KBM-7 (cell line): ENCODE measurements around the gene RIPOR3.
A peak's percentile ranks its signal among the peaks of the same experiment; 100 is the strongest.
"Not testable (repeated sequence)": the region's sequence is repeated elsewhere in the genome, so short reads cannot be mapped to it uniquely, and the experiment has no call there.

ENCODE experiments used
- DNase-seq: peaks from one replicate; pipeline ENCODE4 v3.0.0-alpha.2; 2015
- in situ Hi-C: fragments of 300-500 bp; cut with MboI; formaldehyde crosslinking; loops from 2 replicates; pipeline ENCODE4 v1.14.3; 2020; ENCODE audit warnings: low sequenced_read_pairs, low pct_unique_long_range_greater_than_20kb, mixed read lengths

The RIPOR3 gene

DNA sequence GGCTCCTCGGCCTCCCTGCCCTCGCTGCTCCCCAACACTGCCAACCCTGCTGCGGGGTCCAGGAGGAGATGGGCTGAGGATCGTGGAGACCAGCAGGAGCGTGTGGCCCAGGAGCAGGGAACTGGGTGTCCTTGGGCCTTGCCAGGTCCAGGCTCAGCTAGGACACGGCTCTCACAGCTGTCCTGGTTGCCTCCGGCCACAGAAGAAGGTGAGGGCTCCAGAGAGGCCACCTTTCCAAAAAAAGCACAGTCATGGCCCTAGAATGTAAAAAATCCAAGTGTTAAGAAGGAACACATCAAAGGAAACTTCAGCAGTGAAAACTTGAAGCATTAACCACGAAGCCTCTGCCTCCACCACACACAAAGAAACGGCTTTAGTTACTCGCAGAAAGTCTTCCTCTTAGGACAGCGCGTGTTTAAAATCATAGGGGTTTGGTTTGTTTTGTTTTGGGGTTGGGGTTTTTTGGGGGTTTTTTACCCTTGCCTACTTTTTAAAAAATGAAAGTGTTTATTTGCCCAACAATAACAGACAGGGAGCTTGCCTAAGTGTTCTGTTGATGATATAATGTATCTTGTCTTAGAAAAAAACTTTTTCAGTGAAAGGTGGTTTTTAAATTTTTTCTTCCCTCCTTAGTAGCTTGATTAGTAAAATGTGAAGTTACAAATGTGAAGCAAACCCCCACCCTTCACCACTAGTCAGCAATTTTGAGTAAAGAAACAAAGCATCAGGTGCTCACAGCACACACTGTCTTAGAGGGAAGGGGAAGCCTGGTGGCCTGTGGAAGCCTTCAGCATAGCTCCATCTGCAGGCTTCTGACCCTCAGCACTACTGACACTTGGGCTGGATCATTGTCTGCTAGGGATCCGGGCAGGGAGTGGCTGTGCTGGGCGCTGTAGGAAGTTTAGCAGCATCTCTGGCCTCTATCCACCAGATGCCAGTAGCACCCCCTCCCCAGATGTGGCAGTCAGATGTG lies 121.2 kb downstream of the RIPOR3 start:
- DNase-seq, result peak; percentile 64

DNA sequence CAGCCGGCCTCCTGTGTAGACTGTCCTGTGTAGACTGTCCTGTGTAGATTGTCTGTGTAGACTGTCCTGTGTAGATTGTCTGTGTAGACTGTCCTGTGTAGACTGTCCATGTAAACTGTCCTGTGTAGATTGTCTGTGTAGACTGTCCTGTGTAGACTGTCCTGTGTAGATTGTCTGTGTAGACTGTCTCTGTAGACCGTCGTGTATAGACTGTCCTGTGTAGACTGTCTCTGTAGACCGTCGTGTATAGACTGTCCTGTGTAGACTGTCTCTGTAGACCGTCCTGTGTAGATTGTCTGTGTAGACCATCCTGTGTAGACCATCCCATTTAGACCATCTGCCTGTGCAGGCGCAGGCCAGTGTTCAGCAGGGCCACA lies 121.9 kb downstream of the RIPOR3 start:
- in situ Hi-C loops, DNase-seq: not testable (repeated sequence)

More for the DNA sequence above, 121.2 kb downstream of the RIPOR3 start:
- in situ Hi-C loops, result loop anchor here (10.0 kb wide), 2 partner anchors 95 to 385 kb away; no protein-coding TSS in a partner anchor

DNA sequence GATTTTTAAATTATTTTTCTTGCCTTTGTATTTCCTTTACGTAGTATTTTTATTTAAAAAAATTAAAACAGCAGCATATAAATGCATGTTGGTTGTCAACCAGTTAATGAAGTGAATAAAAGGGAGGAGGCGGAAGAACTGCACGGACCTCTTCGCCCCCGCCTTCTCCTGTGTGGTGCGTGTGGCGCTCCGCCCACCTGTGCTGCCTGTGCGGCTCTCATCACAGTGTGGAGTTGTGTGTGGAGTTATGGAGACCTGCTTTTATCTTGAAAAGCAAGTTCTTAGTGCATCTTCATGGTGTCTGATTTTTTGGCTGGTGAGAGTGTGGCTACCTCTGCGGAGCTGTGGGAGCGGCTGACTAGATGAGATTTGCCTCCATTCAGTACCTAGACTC lies 122.8 kb downstream of the RIPOR3 start:
- in situ Hi-C loops, result no loop called here
- DNase-seq, result no peak

DNA sequence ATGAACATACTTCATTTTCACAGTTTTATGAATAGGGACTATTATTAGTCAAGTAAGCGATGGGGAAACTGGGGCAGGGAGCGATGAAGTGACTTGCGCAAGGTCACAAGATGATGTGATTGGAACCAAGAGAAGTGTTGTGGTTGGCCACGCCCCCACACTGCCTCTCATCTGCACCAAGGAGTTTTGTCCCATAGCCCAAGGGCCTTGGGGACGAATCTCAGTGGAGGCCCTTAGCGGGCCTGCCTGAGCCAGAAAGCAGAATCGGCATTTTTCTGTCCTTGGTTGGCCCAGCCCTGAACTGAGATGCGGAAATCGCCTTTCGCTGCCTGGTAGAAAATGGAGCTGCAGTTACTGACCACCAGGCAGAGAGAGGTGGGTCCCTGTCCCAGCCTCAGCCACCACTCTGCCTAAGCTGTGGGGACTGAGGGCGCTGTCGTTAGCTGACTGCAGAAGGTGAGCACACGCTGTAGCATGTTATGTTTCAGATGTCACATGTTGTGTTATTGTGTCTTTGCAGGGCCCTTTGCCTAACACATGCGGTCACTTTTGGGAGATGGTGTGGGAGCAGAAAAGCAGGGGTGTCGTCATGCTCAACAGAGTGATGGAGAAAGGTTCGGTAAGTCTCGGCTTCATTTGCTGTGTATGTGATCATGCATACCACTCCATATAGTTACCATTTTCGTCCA lies 123.3 kb downstream of the RIPOR3 start:
- no peak for DNase-seq
- in situ Hi-C loops, result no loop called here

DNA sequence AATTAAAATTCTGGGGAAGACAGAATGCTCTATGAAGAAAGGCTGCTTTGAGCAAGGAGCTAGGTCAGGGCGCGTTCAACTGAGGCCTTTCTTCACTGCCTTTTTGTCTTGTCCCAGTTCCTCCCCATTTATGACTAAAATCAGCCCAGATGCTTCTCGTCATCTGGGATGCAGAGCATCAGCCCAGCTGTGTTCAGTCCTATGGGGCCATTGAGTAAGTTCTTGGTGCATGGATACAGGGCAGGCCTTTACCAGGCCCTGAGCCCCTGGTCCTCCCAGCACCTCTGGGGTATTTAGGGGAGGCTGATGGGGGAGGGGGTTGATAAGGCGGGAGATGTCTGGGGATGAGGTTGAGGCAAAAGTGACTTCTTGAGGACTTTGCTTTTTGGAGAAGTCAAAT lies 125.5 kb downstream of the RIPOR3 start:
- no peak for DNase-seq
- in situ Hi-C loops, result no loop called here

DNA sequence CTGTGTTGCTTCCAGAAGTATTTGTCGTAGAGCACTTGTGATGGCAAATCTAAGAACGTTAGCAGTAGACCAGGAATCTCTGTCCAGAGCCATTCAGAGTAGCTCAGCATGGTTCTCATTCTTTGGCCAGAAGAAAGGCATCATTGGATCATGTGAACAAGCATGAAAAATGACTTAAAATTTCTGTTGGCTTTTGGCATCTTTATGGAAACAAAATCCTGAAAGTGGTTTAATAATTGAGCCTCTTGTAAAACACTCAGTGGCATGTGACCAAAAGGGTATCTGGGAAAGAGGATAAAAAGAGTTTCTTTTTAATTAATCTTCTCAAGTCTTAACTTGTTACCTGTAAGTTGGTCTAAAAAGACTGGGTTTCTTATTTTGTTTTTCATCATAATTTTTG lies 126.0 kb downstream of the RIPOR3 start:
- in situ Hi-C loops, result no loop called here
- no peak for DNase-seq

DNA sequence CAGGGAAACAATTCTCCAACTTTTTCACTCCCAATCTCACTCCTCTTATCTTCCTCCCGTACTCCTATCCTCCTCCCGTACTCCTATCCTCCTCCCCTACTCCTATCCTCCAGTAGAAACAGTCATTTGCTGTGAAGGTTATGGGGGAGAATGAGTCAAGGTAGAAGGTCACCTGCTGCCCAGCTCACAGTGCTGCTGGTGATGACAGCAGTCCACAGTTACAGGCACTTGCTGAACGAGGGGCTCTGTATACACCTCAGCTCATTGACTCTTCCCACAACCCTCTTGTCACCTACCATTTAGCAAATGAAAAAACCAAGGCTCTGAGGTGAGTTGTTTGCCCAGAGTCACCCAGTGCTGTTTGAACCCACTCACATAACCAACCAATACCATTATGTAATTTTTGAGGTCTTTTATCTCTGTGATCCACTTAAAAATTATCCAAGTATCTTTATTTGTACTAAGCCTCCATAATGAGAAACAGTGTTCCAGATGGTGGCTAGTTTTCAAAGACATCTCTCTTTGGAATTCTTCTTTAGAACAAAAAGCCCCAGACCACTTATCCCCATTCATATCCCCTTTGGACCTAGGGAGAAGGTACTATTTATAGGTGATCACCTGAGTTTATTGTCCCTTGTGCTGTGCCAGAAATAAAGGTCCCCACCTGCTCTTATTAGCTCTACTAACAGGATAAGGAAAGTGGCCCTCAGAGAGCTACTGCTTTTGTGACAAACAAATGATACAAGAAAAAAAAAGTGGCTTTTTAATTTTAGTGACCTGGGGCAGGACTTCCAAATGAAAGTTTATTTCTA lies 128.0 kb downstream of the RIPOR3 start:
- no peak for DNase-seq
- in situ Hi-C loops, result no loop called here

DNA sequence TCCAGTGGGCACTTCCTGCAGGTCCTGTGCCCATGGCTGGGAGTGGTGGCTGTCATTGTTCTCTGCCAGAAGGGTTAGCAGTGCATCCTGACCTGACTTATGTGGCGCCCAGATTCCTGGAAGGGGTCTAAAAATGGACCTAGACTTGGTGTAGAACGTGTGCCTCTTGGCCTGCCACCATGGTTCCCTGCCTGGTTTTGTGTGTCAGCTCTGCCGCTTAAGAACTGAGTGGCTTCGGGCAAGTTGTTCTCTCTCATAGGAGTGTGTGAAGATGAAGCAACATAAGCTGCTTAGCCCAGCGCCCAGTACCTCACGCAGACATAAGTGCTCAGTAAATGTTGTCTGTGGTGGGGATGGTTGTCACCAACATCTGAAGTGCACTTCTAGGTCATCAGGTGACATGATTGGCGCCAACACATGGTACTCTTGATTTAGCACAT lies 129.1 kb downstream of the RIPOR3 start:
- in situ Hi-C loops, result no loop called here
- DNase-seq, result no peak

DNA sequence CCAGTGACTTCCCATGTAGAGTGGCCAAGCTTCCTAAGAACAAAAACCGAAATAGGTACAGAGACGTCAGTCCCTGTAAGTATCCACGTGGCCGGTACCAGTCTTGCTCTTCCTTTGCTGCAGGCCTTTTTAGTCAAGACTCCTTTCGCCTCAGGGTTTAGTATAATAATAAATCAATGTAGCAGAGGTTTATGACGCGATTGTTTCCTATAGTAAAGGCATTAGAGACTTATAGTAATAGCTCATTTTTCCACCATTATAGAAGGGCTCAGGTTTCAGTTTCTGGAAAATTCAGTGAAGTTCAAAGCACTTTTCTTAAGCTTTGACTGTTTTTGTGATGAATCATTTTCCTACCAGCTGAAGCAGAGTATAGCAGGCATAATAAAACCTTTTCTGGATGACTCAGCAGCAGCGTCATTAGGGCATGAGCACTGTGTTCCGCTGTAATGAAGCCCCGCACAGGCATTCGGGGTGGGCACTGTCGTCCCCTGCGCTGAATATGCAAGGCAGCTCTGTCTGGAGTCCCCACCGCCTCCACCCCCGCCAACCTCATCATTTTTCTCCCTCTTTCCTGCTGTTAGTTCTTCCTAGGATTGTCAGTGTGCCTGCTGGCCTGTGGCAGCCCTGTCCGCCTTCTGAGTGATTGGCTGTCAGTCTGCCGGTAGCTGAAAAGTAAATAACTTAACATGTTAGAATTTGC lies 129.8 kb downstream of the RIPOR3 start:
- in situ Hi-C loops, result no loop called here
- no peak for DNase-seq

DNA sequence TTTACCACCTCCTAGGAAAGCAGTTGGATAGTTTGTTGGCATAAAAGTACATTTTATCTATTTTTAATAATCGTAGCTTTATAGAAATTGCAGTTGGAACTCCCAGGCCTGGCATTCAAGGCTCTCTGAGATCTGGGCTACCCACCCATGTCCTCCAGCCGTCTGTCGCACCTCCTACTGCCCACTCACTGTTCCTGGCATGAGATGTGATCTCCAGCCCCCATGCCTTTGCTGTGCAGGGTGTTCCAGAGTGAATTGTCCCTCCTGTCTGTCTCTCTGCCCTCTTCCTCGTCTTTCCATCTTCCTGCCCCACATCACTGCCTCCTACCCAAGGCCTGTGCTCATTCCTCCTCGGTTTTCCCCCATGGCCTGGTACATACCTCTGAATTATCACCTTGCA lies 130.5 kb downstream of the RIPOR3 start:
- DNase-seq, result no peak
- in situ Hi-C loops, result no loop called here

DNA sequence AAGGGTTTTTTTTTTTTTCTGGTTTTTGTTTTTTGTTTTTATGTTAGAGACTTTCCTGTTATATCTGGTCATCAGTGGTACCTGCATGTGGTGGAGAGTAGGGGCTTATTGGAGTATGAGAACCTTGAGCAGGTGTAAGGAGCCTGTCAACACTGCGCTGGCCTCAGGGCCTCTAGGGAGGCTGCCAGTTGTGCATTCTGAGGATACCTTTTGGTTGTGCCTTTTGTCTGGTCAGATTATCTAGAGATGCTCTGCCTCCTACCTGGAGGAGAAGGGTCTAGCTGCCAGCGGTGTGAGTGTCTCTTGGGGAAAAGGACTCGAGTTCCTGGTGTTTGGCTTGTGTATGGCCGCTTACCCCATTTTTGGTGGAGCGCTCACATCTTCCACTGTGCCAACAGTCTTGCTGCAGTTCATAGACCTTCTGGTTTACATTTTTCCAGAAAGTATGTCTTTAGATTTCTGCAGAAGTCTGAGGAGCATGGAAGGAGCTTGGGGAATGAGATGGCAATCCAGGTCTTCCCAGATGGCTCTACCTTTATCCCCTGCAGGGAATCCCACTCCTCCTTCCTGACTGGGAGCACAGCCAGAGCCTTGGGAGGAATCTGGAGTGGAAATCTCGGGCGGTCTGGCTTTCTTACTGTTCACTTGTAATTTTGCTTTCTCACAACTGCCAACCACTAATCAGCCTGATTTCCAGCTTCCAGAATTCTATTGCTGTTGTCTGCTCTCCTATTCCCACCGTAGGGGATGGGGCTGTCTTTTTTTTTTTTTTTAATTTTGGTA lies 131.3 kb downstream of the RIPOR3 start:
- in situ Hi-C loops, result no loop called here
- DNase-seq, result no peak

DNA sequence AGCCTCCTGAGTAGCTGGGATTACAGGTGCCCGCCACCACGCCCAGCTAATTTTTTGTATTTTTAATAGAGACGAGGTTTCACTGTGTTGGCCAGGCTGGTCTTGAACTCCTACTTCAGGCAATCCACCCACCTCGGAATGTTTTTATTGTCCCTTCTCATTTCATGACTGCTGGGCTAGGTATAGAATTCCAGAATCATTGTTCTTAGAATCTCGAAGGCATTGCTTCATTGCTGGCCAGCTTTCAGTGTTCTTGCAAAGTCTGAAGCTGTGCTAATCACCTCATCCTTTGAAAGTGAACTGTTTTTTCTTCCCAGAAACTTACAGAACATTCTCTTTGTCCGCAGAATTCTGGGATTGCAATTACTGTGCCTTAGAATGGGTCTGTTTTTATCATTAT lies 132.2 kb downstream of the RIPOR3 start:
- in situ Hi-C loops, result no loop called here
- no peak for DNase-seq

DNA sequence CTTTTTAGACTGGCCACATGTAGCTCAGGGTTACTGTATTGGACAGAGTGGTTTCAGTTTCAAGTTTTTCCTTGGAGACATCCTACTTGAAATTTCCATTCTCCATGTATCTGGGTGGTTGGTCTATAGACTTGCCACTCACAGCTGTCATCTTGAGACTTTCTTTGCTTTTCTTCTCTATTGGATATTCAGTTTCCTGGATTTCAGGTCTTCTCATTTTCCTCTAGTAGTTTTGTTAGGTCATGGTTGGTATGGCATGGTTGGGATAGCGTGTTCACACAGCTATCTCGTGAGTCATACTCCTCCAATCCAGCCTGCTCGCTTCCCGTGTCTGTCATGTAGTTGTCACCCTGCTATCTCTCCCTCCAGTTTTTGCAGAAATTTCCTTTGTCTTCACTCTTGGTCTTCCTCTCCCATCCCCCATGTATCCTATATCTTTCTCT lies 132.8 kb downstream of the RIPOR3 start:
- no peak for DNase-seq
- in situ Hi-C loops, result no loop called here

DNA sequence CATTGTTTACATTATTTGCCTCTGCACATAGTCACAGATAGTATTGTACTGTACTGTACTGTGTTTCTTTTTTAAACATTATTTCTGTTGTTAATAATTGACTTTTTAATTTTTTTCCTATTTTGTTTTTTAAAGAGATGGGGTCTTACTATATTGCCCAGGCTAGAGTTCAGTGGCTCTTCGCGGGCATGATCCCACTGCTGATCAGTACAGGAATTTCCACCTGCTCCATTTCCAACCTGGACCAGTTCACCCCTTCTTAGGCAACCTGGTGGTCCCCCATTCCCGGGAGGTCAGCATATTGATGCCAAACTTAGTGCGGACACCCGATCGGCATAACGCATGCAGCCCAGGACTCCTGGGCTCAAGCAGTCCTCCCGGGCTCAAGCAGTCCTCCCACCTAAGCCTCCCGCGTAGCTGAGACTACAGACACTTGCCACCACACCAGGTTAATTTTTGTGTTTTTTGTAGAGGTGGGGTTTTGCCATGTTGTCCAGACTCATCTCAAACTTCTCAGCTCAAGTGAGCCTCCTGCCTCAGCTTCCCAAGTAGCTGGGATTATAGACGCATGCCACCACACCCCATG lies 133.7 kb downstream of the RIPOR3 start:
- in situ Hi-C loops, result no loop called here
- no peak for DNase-seq

DNA sequence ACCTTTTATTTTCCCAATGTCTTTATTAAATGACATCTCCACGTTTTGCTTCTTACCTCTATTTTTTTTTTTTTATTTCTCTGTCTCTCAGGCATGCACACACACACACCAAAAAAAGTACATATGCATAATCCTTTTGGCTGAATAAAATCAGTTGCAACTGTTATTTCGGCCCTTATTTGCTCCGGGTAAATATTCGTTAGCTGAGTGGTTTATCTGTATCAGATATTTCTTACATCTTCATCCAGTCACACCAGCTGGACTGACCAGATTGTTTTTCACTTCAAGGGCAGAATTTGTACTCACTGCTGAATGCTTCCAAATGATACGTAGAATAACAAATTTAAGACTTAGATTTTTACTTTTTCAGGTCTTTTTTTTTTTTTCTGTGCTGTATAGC lies 135.7 kb downstream of the RIPOR3 start:
- DNase-seq, result no peak
- in situ Hi-C loops, result no loop called here

DNA sequence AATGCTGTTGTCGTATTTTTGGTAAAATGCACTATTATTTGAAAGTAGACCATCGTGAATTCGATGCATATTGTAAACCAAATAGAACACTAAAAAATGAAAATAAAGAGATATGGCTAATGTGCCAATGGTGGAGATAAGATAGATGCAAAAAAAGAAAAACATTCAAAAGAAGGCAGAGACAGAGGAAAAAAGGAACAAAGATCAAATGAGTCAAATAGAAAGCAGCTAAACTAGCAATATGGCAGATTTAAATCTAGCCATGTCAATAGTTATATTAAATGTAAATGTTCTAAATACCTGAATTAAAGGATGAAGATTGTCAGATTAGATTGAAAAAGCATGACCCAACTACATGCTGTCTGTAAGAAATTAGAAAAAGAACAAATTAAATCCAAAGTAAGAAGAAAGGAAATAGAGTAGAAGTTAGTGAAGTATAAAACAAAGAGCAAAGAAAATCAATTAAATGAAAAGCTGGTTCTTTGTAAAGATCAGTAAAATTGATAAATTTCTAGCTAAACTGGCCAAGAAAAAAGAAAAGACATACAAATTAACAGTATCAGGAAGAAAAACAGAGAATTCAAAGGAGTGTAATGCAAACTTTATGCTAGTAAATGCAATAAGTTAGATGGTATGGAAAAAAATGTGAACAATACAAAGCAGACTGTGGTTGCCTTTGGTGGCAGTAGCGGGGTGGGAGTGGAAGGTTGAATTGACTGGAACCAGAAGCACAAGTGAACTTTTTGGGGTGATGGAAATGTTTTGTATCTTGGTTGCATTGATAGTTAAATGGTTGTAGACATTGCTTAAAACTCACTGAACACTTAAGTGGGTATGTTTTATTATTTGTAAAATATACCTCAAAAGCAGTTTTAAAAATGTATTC lies 136.4 kb downstream of the RIPOR3 start:
- DNase-seq, result no peak
- in situ Hi-C loops, result no loop called here

DNA sequence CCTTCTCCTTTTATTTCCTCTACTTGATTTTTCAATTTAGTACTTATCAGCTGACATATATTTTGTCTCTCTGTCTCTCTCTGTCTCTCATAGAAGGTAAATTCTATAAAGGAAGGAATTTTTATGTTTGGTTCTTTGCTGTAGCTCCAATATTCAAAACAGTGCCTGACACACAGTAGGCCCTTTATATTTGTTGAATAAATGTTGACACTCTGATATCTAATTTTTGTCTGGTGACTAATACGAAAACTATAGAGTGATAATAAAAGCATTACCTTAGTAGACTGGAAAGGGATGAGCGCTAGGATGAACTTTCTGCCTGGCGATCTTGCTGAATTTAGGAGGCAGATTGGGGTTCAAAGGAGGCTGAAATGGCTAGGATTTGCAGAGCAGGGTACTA lies 138.4 kb downstream of the RIPOR3 start:
- DNase-seq, result no peak
- in situ Hi-C loops, result no loop called here
